Middle frontal gyrus (tissue), 1 donor: ENCODE measurements around the gene SAP30.

Source experiments
- DNase-seq: peaks from one replicate; pipeline ENCODE4 v3.0.0-alpha.2; 2015; ENCODE audit warnings: low spot score; ENCODE audit errors: extremely low spot score

SAP30 gene

GRCh38 chr4:173367285-173367684 lies 3.5 kb upstream of the SAP30 start:
- DNase-seq: no peak

DNA sequence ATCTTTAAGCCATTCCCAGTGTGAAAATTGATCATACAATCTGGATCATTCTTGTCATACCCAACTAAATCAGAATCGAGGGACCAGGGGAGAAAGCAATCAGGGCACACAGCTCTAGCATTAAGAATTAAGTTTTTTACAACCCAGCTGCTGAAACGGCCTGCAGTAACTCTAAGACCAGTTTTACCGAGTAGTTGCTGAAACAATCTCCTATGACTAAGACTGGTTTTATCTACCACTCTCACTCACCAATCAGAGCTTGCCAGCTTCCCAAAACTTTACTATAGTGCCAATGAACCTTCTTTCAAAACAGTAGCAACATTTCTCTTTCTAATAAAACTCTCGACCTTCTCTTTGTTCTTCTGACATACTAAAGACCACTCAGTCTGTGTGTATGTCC lies 2.8 kb upstream of the SAP30 start:
- DNase-seq: no peak

DNA sequence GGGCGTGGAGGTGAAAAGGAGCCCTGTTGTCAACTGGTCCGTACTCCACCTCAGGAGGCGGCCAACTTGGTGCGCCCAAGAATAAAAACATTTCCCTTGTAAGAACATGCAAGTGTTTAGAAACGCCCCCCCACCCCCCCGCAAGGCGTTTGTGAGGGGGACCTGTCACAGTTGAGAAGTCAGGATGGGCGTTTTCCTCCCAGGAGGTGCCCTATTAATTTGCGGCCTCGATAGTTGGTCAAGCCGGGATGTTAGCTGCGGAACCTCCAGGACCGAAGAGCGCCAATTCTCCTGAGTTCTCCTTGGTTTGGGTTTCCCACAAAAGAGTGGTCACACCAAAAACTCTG lies 651 bp upstream of the SAP30 start:
- no peak for DNase-seq

DNA sequence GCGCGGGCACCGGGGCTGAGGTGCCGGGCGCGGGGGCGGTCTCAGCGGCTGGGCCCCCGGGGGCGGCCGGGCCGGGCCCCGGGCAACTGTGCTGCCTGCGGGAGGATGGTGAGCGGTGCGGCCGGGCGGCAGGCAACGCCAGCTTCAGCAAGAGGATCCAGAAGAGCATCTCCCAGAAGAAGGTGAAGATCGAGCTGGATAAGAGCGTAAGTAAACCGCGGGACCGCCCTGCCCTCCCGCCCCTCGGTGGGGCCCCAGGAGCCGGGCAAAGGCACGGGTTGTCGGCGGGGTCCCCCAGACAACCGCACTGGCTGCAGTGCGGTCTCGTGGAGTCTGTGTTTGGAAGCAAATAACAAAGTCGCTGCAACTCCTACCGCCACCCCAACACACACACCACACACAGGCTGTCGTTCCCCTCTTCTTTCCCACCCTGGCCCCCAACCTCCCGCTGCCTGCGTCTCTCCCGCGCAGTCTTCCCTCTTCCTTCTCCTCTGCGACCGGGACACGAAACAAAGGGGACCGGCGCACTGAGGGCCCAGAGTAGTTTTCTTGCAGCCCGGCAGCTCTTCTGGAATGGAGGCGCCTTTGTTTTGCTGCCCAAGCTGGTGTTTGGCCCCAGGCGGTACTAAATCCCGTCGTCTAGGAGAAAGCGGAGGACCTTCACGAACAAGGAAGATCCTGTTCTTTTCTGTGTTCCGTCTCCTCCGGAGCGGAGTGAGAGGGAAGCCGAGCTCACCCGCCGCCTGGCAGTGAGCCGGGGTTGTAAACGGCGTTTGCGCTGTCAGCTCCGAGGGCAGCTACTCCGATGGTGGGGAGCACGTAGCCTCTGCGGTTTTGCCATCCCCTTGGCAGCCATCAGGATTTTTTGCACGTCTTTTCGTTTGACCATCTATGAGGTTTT lies 788 bp downstream of the SAP30 start:
- peak; percentile 62 for DNase-seq

DNA sequence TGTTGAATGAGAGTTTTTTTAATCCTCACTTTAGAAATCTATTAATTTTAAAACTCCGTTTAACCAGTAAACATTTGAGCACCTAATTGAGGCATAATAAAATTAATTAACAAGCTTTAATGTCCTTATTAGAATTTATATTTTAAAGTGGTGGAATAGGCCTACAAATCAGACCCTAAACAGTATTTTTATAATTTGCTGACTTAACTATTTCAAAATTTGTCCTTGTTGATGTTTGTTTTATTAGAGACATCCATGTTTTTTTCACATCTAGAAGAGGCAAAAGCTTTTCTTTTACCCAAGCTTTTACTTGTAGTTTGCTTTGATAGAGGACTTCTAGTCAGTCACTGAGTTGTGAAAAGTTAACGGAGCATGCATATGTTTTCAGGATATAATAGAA lies 3.8 kb downstream of the SAP30 start:
- DNase-seq: no peak

DNA sequence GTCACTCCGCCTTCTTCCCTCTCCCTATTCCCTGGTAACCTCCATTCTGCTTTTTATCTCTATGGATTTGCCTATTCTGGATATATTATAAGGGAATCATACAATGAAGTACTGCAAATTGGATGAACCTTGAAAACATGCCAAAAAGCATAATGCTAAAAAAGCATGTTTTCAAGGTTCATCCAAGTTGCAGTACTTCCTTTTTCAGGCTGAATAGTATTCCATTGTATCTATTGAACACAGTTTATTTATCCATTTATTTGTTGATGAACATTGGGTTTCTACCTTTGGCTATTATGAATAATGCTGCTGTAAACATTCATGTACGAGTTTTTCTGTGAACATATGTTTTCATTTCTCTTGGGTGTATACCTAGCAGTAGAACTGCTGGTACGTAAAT lies 9.2 kb downstream of the SAP30 start:
- no peak for DNase-seq

DNA sequence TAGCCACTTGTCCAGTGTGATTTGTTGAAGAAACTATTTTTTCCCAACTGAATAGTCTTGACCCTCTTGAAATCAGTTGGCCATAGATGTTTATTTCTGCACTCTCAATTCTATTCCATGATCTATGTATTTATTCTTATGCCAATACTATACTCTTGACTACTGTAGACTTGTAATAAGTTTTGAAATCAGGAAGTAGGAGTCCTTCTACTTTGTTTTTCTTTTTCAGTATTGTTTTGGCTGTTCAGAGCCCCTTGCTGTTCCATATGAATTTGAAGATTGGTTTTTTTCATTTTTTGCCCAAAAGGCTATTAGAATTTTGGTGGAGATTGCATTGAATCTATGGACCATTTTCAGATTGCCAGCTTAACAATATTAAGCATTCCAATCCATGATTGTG lies 10.2 kb downstream of the SAP30 start:
- no peak for DNase-seq

DNA sequence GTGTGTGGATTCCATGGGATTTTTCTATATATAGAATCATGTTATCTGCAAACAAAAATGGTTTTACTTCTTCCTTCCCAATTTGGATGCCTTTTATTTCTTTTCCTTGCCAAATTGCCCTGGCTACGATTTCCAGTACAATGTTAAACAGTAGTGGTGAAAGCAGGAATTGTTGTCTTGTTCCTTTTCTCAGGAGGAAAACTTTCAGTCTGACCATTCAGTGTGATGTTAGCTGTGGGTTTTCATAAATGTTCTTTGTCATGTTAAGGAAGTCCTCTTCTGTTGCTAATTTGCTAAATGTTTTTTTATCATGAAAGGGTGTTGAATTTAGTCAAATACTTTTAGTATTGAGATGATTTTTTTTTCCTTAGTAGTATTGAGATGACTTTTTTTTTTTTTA lies 10.9 kb downstream of the SAP30 start:
- DNase-seq: no peak

DNA sequence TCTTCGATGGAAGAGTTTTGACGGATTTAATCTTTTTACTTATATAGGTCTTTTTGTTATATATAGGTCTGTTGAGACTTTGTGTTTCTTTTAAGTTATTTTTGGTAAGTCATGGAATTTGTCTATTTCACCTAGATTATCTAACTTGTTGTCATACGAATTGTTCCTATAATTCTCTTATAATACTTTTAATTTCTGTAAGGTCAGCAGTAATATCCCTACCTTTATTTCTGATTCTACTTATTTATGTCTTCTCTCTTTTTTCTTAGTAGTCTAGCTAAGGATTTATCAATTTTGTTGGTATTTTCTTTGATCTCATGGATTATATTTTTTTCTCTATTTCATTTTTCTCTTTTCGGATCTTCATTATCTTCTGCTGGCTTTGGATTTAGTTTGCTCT lies 11.6 kb downstream of the SAP30 start:
- no peak for DNase-seq

- DNase-seq: no peak
Measured at GRCh38 chr4:173386751-173387150, 16.0 kb downstream of the SAP30 start.

- no peak for DNase-seq
Measured at GRCh38 chr4:173391701-173392100, 20.9 kb downstream of the SAP30 start.

- no peak for DNase-seq
Measured at GRCh38 chr4:173397604-173398003, 26.9 kb downstream of the SAP30 start.

DNA sequence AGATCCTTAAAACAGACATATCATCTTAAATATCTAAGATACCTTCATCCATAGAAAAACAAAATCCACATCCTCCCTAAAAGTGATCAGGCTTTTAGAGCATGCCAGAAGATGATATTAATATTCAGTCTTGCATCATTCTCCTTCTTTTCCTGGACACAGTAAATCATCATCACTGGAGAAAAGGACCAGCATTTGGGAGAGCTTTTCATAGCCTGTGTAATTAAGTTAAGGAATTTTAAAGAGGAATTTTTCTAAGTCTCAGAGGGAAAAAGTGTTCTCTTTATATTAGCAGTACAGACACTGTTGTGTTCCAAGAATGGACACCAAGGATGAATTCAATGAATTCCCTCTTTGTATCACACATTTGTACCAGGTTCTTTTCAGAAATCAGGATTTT lies 27.5 kb downstream of the SAP30 start:
- no peak for DNase-seq

- DNase-seq: peak; percentile 40
Measured at GRCh38 chr4:173398779-173399415, 28.1 kb downstream of the SAP30 start, which contains the start of gene SCRG1. Gene SCRG1 (minus strand): TSS chr4:173399116. CDS start chr4:173391414, 7,702 bp downstream.

GRCh38 chr4:173401063-173401462 lies 30.3 kb downstream of the SAP30 start:
- DNase-seq: no peak

- no peak for DNase-seq
Measured at GRCh38 chr4:173403051-173403450, 32.3 kb downstream of the SAP30 start.

DNA sequence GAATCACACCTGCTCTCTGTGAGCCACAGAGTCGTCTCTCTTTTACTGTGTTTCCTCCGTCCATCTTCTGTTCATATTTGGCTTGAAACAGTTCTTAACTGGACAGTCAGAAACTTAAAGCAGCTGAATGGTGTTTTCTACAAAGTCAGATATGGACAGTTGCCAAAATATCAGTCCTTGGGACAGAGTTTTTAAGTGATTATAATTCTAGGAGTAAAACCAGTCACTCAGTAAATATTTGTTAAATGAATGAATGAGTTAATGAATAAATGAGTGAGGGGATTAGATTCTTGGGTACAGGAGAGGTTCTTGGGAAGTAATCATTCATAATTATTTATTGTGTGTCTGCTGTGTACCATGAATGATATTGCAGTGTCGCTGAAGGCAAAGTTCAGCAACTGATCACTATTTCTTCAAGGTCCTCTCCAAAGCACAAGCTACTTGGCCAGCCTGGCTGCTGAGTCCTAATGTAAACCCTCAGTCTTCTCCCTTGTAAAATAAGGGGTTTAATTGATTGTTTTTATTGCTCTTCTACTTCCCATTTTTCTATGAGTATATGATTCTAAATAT lies 33.6 kb downstream of the SAP30 start:
- no peak for DNase-seq

DNA sequence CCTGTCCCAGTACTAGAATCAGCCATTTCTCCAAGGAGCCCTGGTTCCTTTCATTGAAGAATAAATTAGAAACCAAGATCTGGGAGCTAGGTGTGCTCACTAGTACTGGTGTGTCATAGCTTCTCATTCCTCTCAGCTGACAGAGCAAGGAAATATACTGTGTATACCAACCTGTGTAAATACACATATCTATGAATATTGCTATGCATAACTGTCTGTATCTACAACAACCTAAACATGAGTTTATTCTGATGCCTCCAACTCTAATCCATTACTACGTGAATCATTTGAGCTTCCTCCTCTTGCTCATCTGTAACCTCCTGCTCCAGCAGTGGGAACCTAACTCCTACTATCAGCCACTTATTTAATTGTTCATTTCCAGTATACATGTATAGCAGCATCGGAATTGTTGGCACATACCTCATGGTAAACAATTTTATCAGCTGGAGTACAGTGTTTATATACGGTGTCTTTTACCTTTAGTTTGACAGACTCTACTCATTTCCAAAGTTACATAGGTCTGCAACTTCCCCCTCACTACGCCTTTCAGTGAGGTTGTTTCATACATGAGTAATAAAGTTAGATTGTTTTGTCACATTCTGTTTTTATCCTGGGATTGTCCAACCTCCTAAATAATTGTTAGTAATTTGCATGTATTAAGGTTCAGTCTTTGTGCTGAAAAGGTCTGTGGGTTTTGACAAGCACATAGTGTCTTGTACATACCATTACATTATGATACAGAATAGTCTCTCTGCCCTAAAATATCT lies 35.3 kb downstream of the SAP30 start:
- DNase-seq: no peak

DNA sequence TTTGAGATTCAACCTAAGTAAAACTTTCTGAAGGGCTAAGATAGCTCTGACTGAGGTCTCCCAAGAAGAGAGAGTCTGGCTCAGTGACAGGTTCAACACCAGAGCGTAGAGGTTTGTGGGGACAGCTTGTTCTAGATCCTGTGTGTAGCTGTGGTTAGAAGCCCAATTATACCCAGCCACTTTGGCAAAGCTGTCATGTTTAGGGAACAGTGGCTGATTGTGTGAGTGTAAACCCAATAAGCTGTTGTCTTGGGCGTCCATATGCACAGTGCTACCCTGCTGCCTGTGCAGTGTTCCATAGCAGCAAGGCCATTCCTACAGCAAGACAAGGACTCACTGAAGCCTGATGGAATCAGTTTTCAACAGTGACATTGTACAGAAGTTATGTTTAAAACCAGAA lies 39.3 kb downstream of the SAP30 start:
- no peak for DNase-seq

DNA sequence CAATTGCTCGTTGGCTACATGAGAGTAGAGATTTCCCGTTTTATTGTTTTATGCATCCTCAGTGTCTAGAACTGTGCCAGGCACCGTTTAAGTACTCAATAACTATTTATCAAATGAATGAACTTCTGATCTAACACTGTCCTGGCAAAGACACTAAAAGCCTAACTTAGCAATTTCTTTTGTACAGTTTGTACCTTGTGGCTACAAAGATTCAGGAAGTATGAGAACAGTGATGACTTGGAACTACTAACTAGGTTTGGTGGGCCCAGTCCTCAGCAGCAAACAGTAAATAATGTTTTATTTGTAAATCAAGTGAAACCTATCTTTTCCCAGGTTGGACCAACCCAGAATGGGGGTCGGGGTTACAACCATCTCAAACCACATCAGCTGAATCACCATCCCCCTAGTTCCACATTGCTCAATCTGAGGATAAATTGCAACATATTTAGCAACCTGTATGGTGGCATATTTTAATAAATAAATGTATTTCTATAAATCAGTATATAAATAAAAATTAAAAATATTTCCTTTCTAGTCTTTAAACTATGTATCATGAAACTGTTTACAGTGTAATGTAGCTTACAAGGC lies 40.4 kb downstream of the SAP30 start:
- no peak for DNase-seq

- DNase-seq: no peak
Measured at GRCh38 chr4:173413036-173413435, 42.3 kb downstream of the SAP30 start.
